PFSK-1 (cell line): ENCODE measurements around the gene NCBP2L.

Experiments used
- POLR2AphosphoS5 ChIP-seq: IDR thresholded peaks from 2 replicates; pipeline ENCODE4 v1.6.1; 2012; ENCODE audit warnings: low read depth, mild to moderate bottlenecking, control low read depth, low read length, moderate library complexity
- SIN3A ChIP-seq: IDR thresholded peaks from 2 replicates; pipeline ENCODE4 v1.6.1; 2012; ENCODE audit warnings: mild to moderate bottlenecking, low read length, moderate library complexity, borderline replicate concordance; ENCODE audit not compliant: insufficient read depth
- TF ChIP-seq, protein P1 (sequence below), 2 experiments: IDR thresholded peaks; 2 replicates each; pipeline versions ENCODE4 v1.6.1 to v1.8.0; 2011 to 2012; ENCODE audit warnings: low read depth in 2 of 2, low read length in 2 of 2, control low read depth in 1 of 2, inconsistent platforms in 1 of 2, mild to moderate bottlenecking in 1 of 2, moderate library complexity in 1 of 2; ENCODE audit not compliant: insufficient read depth in 1 of 2

DNA sequence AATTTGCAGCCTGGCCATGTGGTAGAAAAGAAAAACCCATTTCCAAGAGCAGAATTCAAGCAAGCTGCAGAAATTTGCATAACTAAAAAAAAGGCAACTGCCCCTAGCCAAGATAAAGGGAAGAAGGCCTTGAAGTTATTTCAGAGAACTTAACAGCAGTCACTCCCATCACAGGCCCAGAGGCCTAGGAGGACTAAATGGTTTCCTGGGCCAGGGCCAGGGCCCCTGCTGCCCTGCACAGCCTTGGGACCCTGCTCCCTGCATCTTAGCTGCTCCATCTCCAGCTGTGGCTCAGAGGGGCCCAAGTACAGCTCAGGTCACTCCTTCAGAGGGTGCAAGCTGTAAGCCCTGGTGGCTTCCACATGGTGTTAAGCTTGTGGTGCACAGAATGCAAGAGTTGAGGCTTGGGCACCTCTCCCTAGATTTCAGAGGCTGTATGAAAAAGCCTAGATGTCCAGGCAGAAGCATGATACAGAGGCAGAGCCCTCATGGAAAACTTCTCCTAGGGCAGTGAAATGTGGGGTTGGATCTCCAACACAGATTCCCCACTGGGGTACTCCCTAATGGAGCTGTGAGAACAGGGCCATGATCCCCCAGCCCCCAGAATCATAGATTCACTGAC is 41.5 kb downstream of the NCBP2L start:
- TF ChIP-seq, protein P1, sequence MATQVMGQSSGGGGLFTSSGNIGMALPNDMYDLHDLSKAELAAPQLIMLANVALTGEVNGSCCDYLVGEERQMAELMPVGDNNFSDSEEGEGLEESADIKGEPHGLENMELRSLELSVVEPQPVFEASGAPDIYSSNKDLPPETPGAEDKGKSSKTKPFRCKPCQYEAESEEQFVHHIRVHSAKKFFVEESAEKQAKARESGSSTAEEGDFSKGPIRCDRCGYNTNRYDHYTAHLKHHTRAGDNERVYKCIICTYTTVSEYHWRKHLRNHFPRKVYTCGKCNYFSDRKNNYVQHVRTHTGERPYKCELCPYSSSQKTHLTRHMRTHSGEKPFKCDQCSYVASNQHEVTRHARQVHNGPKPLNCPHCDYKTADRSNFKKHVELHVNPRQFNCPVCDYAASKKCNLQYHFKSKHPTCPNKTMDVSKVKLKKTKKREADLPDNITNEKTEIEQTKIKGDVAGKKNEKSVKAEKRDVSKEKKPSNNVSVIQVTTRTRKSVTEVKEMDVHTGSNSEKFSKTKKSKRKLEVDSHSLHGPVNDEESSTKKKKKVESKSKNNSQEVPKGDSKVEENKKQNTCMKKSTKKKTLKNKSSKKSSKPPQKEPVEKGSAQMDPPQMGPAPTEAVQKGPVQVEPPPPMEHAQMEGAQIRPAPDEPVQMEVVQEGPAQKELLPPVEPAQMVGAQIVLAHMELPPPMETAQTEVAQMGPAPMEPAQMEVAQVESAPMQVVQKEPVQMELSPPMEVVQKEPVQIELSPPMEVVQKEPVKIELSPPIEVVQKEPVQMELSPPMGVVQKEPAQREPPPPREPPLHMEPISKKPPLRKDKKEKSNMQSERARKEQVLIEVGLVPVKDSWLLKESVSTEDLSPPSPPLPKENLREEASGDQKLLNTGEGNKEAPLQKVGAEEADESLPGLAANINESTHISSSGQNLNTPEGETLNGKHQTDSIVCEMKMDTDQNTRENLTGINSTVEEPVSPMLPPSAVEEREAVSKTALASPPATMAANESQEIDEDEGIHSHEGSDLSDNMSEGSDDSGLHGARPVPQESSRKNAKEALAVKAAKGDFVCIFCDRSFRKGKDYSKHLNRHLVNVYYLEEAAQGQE (IDR thresholded peaks at IDR 0.05; ENCODE audit: insufficient read depth in 1 of 2, low read depth in 2 of 2, low read length in 2 of 2), result no peak
- TF ChIP-seq POLR2AphosphoS5 (no peak), SIN3A (no peak)
